Activated T-cell treated with anti-CD3 and anti-CD28 coated beads, Interleukin-2, amount 50 U/mL, for 24 hours (primary cell): ENCODE results near the gene COL15A1.
A peak's percentile ranks its signal among the peaks of the same experiment; 100 is the strongest.
"Not testable (repeated sequence)": the region's sequence is repeated elsewhere in the genome, so short reads cannot be mapped to it uniquely, and the experiment has no call there.

Experiments
- DNase-seq: peaks from one replicate; pipeline ENCODE4 v3.0.0-alpha.2; 2020
- H3K27ac Mint-ChIP-seq: 2 replicates; pipeline ENCODE4 v1.8.0; 2020; ENCODE audit warnings: mild to moderate bottlenecking, mixed read lengths
- H3K27me3 Mint-ChIP-seq: 2 replicates; pipeline ENCODE4 v1.8.0; 2020; ENCODE audit warnings: mixed read lengths
- H3K36me3 Mint-ChIP-seq: 2 replicates; pipeline ENCODE4 v1.8.0; 2020; ENCODE audit warnings: low read depth, mixed read lengths
- H3K4me1 Mint-ChIP-seq: 2 replicates; pipeline ENCODE4 v1.8.0; 2020; ENCODE audit warnings: low read depth, mixed read lengths
- H3K4me3 Mint-ChIP-seq: 2 replicates; pipeline ENCODE4 v1.8.0; 2020; ENCODE audit warnings: mild to moderate bottlenecking, moderate library complexity, mixed read lengths
- H3K9me3 Mint-ChIP-seq: 2 replicates; pipeline ENCODE4 v1.8.0; 2020; ENCODE audit warnings: mixed read lengths

Gene COL15A1

DNA sequence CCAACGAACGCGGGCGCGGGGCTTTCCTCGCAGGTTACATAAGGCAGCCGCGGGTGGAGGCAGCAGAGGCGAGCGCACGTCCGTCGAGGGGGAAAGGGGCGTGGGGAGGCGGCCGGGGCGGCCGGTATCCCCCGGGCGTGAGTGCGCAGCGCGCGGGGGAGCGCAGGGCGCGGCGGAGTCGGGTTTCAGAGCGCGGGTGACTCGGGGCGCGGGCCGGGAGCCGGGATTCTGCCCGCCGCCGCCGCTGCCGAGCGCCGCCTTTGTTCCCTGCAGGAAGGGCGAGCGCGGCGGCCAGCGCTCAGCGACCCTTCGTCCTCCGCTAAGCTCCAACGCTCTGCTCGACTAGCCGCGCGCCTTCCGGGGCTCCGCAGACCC is at the start of gene COL15A1:
TSS of gene COL15A1 (plus strand) at position 226 of the 375 bp plus-strand sequence. CDS start 155 bp downstream, outside the sequence.
- Mint-ChIP-seq H3K4me3 (peak within 1 kb of the TSS; percentile 67), H3K36me3 (no peaks in the 10 kb centered on the region), H3K4me1 (peaks cover 11% of the 10 kb centered on the region), H3K9me3 (no peaks in the 10 kb centered on the region), H3K27me3 (peaks cover 84% of the 10 kb centered on the region), H3K27ac (no peak within 1 kb of the TSS)
- DNase-seq, result no peak

DNA sequence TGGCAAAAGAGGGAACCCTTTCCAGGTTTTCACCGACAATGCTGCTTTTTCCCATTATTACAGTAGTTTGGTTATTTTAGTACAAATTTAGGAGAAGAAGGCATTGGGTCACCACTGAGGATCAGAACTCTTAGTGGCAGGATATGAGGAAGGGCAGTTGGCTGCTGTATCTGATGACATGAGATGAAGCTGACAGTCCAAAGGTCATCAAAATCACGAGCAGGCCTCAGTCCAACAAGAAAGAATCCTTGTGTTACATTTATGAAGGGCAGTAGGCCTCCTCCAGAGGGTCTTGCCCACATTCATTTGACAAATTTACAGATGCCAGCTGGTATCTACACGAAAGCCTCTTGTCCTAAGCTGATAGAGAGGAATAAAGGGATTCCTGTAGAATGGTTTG is 49.5 kb upstream of the COL15A1 start:
- no peak for DNase-seq
- Mint-ChIP-seq H3K36me3 (no peaks in the 10 kb centered on the region), H3K9me3 (peaks cover 3% of the 10 kb centered on the region), H3K27ac (no peak overlapping the region), H3K27me3 (peaks cover 28% of the 10 kb centered on the region), H3K4me3 (no peak overlapping the region), H3K4me1 (peaks cover 2% of the 10 kb centered on the region)

GRCh38 chr9:98894761-98895160 is 48.9 kb upstream of the COL15A1 start:
- peaks cover 3% of the 10 kb centered on the region for H3K9me3 Mint-ChIP-seq
- no peak overlapping the region for H3K4me3 Mint-ChIP-seq
- peaks cover 5% of the 10 kb centered on the region for H3K4me1 Mint-ChIP-seq
- H3K36me3 Mint-ChIP-seq, result no peaks in the 10 kb centered on the region
- peaks cover 27% of the 10 kb centered on the region for H3K27me3 Mint-ChIP-seq
- no peak for DNase-seq
- no peak overlapping the region for H3K27ac Mint-ChIP-seq

GRCh38 chr9:98896632-98897031 is 47.1 kb upstream of the COL15A1 start:
- Mint-ChIP-seq H3K27ac (no peak overlapping the region), H3K27me3 (peaks cover 27% of the 10 kb centered on the region), H3K36me3 (no peaks in the 10 kb centered on the region), H3K9me3 (peaks cover 3% of the 10 kb centered on the region), H3K4me3 (no peak overlapping the region), H3K4me1 (peaks cover 5% of the 10 kb centered on the region)
- DNase-seq, result no peak

DNA sequence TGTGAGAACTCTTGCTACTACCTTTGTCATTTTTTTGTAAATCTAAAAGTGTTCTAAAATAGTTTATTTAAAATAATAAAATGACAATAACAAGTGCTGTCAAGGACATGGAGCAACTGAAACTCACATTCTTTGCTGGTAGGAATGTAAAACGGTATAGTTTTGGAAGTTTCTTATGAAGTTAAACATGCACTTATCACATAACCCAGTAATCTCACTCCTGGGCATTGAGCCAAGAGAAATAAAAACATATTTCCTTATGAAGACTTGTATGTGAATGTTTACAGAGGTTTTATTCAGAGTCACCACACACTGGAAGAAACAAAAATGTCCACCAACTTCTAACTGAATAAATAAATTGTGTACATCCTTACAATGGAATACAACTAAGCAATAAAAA is 46.0 kb upstream of the COL15A1 start:
- Mint-ChIP-seq H3K9me3 (peaks cover 3% of the 10 kb centered on the region), H3K27me3 (peaks cover 27% of the 10 kb centered on the region), H3K36me3 (no peaks in the 10 kb centered on the region), H3K4me1 (peaks cover 3% of the 10 kb centered on the region), H3K4me3 (no peak overlapping the region), H3K27ac (no peak overlapping the region)
- no peak for DNase-seq

DNA sequence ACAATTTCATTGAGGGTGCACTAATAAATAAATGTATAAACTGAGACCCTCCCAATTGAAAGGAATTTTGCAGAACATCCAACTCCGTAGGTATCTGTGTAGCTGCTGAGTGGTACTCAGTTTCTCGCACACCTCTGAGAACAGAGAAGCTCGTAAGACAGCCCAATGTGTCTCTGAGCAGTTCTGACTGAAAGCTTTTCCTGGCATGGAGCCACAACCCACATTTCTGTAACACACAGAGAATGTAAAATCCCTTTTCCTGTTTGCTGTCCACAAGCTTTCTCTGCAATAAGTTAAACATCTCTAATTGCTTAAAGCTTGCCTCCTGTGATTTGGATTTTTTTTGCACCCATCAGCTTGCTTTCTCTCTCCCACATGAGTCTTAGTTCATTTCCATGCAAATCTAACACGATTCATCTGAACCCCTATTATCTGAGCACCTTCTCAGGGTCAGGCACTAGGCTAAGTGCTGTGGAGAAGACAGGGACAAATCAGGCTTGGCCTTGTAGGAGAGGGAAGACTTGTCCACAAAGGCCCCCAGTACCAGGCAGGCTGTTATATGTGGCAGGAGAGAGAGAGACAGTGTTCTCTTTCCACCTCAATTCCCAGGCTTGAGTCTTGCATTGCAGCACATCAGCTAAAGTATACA is 44.2 kb upstream of the COL15A1 start:
- peaks cover 3% of the 10 kb centered on the region for H3K4me1 Mint-ChIP-seq
- peaks cover 3% of the 10 kb centered on the region for H3K9me3 Mint-ChIP-seq
- no peak overlapping the region for H3K4me3 Mint-ChIP-seq
- H3K27ac Mint-ChIP-seq, result no peak overlapping the region
- H3K36me3 Mint-ChIP-seq, result no peaks in the 10 kb centered on the region
- H3K27me3 Mint-ChIP-seq, result peaks cover 21% of the 10 kb centered on the region
- no peak for DNase-seq

DNA sequence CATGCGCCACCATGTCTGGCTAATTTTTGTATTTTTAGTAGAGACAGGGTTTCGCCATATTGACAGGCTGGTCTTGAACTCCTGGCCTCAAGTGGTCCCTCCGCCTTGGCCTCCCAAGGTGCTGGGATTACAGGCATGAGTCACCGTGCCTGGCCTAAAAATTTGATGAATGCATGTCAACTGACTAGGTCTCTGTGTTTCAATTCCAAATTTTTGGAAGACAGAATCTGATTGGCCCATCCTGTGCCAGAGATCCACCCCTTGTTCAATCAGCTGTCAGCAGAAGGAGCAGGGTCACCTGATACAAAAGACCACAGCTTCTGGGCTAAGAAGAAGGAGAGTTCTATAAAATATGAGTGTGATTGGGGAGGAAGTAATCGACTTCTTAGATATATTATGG is 43.5 kb upstream of the COL15A1 start:
- H3K27me3 Mint-ChIP-seq, result peaks cover 19% of the 10 kb centered on the region
- peaks cover 3% of the 10 kb centered on the region for H3K9me3 Mint-ChIP-seq
- H3K36me3 Mint-ChIP-seq, result no peaks in the 10 kb centered on the region
- peaks cover 3% of the 10 kb centered on the region for H3K4me1 Mint-ChIP-seq
- no peak overlapping the region for H3K27ac Mint-ChIP-seq
- no peak overlapping the region for H3K4me3 Mint-ChIP-seq
- no peak for DNase-seq

DNA sequence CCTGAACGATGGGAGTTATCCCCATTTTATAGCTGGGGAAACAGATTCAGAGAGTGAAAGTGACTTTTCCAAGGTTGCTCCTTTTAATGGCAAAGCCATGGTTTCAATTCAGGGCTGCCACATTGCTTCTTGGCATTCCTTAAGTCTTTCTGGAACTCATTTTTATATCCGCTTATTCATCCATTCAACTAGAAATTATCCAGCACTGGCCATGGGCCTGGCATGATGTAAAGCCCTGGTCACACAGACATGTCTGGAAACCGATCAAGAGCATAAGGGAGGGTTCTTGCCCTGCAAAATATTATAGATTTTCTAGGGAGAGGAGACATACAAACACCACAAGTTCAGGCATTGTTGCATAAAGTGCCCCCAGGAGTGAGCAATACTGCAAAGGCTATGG is 43.0 kb upstream of the COL15A1 start:
- H3K27me3 Mint-ChIP-seq, result peaks cover 16% of the 10 kb centered on the region
- peaks cover 3% of the 10 kb centered on the region for H3K9me3 Mint-ChIP-seq
- peaks cover 3% of the 10 kb centered on the region for H3K4me1 Mint-ChIP-seq
- no peak overlapping the region for H3K27ac Mint-ChIP-seq
- no peak overlapping the region for H3K4me3 Mint-ChIP-seq
- no peak for DNase-seq
- H3K36me3 Mint-ChIP-seq, result no peaks in the 10 kb centered on the region

GRCh38 chr9:98901843-98902242 is 41.9 kb upstream of the COL15A1 start:
- not testable (repeated sequence) for H3K4me3 Mint-ChIP-seq, H3K36me3 Mint-ChIP-seq, H3K27me3 Mint-ChIP-seq, H3K4me1 Mint-ChIP-seq, H3K27ac Mint-ChIP-seq, H3K9me3 Mint-ChIP-seq, DNase-seq

GRCh38 chr9:98902516-98902915 is 41.2 kb upstream of the COL15A1 start:
- Mint-ChIP-seq H3K4me1 (peaks cover 3% of the 10 kb centered on the region), H3K4me3 (no peak overlapping the region)

GRCh38 chr9:98902925-98903324 is 40.8 kb upstream of the COL15A1 start:
- H3K4me3 Mint-ChIP-seq, result no peak overlapping the region
- DNase-seq, result no peak
- H3K27me3 Mint-ChIP-seq, result peaks cover 4% of the 10 kb centered on the region
- no peaks in the 10 kb centered on the region for H3K9me3 Mint-ChIP-seq
- no peaks in the 10 kb centered on the region for H3K36me3 Mint-ChIP-seq
- no peak overlapping the region for H3K27ac Mint-ChIP-seq
- peaks cover 3% of the 10 kb centered on the region for H3K4me1 Mint-ChIP-seq

More at GRCh38 chr9:98902516-98902915, 41.2 kb upstream of the COL15A1 start:
- Mint-ChIP-seq H3K27ac (no peak overlapping the region), H3K27me3 (peaks cover 4% of the 10 kb centered on the region), H3K9me3 (no peaks in the 10 kb centered on the region), H3K36me3 (no peaks in the 10 kb centered on the region)
- DNase-seq, result no peak

- H3K36me3 Mint-ChIP-seq, result no peaks in the 10 kb centered on the region
- no peaks in the 10 kb centered on the region for H3K27me3 Mint-ChIP-seq
- H3K27ac Mint-ChIP-seq, result no peak overlapping the region
- H3K4me1 Mint-ChIP-seq, result peaks cover 3% of the 10 kb centered on the region
- no peaks in the 10 kb centered on the region for H3K9me3 Mint-ChIP-seq
- no peak for DNase-seq
- H3K4me3 Mint-ChIP-seq, result no peak overlapping the region
Observed at GRCh38 chr9:98903961-98904411, 39.7 kb upstream of the COL15A1 start.

DNA sequence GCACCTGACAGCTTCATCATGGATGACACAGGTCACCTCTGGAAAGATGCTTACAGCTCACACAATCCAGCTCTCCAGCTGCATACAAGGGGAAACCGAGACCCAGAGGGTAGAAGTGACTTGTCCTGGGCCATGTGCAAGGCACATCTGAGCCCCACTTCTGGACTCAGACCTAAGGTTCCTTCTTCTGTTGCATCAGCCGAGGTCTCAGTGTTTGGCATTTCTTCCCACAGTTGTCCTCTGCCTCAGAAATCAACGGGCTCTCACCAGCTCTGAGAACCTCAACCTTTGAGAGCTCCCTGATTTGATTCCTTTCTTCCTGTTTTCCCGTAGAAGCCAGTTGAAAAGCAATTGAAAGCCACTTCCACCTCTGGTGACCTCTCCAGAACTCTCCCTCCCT is 38.7 kb upstream of the COL15A1 start:
- no peak for DNase-seq
- Mint-ChIP-seq H3K27ac (no peak overlapping the region), H3K9me3 (no peaks in the 10 kb centered on the region), H3K4me3 (no peak overlapping the region), H3K4me1 (no peaks in the 10 kb centered on the region), H3K36me3 (no peaks in the 10 kb centered on the region), H3K27me3 (no peaks in the 10 kb centered on the region)

- no peak for DNase-seq
- no peaks in the 10 kb centered on the region for H3K4me1 Mint-ChIP-seq
- H3K9me3 Mint-ChIP-seq, result no peaks in the 10 kb centered on the region
Observed at GRCh38 chr9:98906273-98907040, 37.2 kb upstream of the COL15A1 start.

GRCh38 chr9:98907055-98907454 is 36.7 kb upstream of the COL15A1 start:
- Mint-ChIP-seq H3K27ac (no peak overlapping the region), H3K9me3 (no peaks in the 10 kb centered on the region), H3K4me3 (no peak overlapping the region), H3K27me3 (no peaks in the 10 kb centered on the region), H3K36me3 (no peaks in the 10 kb centered on the region), H3K4me1 (no peaks in the 10 kb centered on the region)
- DNase-seq, result no peak

More at GRCh38 chr9:98906273-98907040, 37.2 kb upstream of the COL15A1 start:
- H3K36me3 Mint-ChIP-seq, result no peaks in the 10 kb centered on the region
- H3K27me3 Mint-ChIP-seq, result no peaks in the 10 kb centered on the region
- H3K27ac Mint-ChIP-seq, result no peak overlapping the region
- no peak overlapping the region for H3K4me3 Mint-ChIP-seq
